Hepatocyte (in vitro differentiated cells): Measurements from ENCODE around the gene PCBP3. TPM values are rescaled to one million over a fixed set of nuclear protein-coding genes. Genes with fewer than 3 reads are reported as not detected.
A peak's percentile ranks its signal among the peaks of the same experiment; 100 is the strongest.

ENCODE experiments used
- DNase-seq: peaks from one replicate; pipeline ENCODE4 v3.0.0-alpha.2; 2016; ENCODE audit warnings: low spot score
- H2AFZ ChIP-seq: fragments of 200-600 bp; sonication (generic); 2 replicates; pipeline ENCODE4 v1.6.0; 2016; ENCODE audit warnings: antibody characterized with exemption, mild to moderate bottlenecking
- H3K27ac ChIP-seq: fragments of 200-600 bp; sonication (generic); 2 replicates; pipeline ENCODE4 v1.5.1; 2016; ENCODE audit warnings: mild to moderate bottlenecking
- H3K27me3 ChIP-seq: fragments of 200-600 bp; sonication (generic); 2 replicates; pipeline ENCODE4 v1.6.1; 2016
- H3K36me3 ChIP-seq: fragments of 200-600 bp; sonication (generic); replicated peaks from 2 replicates; pipeline ENCODE4 v1.5.1; 2016; ENCODE audit warnings: low read depth; ENCODE audit not compliant: insufficient read depth
- H3K4me1 ChIP-seq: fragments of 200-600 bp; sonication (generic); 2 replicates; pipeline ENCODE4 v1.5.1; 2016; ENCODE audit warnings: mild to moderate bottlenecking, moderate library complexity; ENCODE audit not compliant: insufficient read depth
- H3K4me2 ChIP-seq: fragments of 200-600 bp; sonication (generic); 2 replicates; pipeline ENCODE4 v1.6.0; 2016
- H3K4me3 ChIP-seq: fragments of 200-600 bp; sonication (generic); 2 replicates; pipeline ENCODE4 v1.5.1; 2016; ENCODE audit warnings: mild to moderate bottlenecking
- H3K79me2 ChIP-seq: fragments of 200-600 bp; sonication (generic); 2 replicates; pipeline ENCODE4 v1.6.0; 2017; ENCODE audit warnings: mild to moderate bottlenecking
- H3K9me2 ChIP-seq: fragments of 200-600 bp; sonication (generic); replicated peaks from 2 replicates; pipeline ENCODE4 v1.6.0; 2017; ENCODE audit warnings: mild to moderate bottlenecking; ENCODE audit not compliant: insufficient read depth
- H3K9me3 ChIP-seq: fragments of 200-600 bp; sonication (generic); 2 replicates; pipeline ENCODE4 v1.5.1; 2016; ENCODE audit warnings: low read depth, mild to moderate bottlenecking
- H4K20me1 ChIP-seq: fragments of 200-600 bp; sonication (generic); 2 replicates; pipeline ENCODE4 v1.6.0; 2016; ENCODE audit warnings: mild to moderate bottlenecking; ENCODE audit not compliant: insufficient read depth, poor library complexity, severe bottlenecking
- CTCF ChIP-seq: fragments of 200-600 bp; sonication (generic); IDR thresholded peaks from 2 replicates; pipeline ENCODE4 v1.5.1; 2016; ENCODE audit warnings: antibody characterized with exemption, mild to moderate bottlenecking; ENCODE audit not compliant: poor library complexity
- EZH2 ChIP-seq: fragments of 200-600 bp; sonication (generic); IDR thresholded peaks from 2 replicates; pipeline ENCODE4 v1.6.1; 2016; ENCODE audit warnings: antibody characterized with exemption, mild to moderate bottlenecking, borderline replicate concordance
- EZH2phosphoT487 ChIP-seq: fragments of 200-600 bp; sonication (generic); IDR thresholded peaks from one replicate; pipeline ENCODE4 v1.6.1; 2018; ENCODE audit warnings: antibody characterized with exemption, mild to moderate bottlenecking, low read depth, moderate library complexity; ENCODE audit not compliant: unreplicated experiment, severe bottlenecking
- WGBS: methylation state at CpG from one replicate; pipeline ENCODE4 v1.1.6; 2016; ENCODE audit warnings: low lambda C conversion rate; ENCODE audit errors: missing lambda C conversion rate; 5-methylcytosine and 5-hydroxymethylcytosine counted together
- polyA plus RNA-seq: library from polyadenylated mRNA; unstranded; fragments of >200 nt; fragmentation: Nextera tagmentation; extraction: Ambion mirVana; gene quantifications from 2 replicates; pipeline ENCODE4 v1.2.1, GENCODE V29; 2016
- total RNA-seq: library from RNA; depleted of rRNA; stranded (reverse); fragments of >200 nt; gene quantifications from 2 replicates; pipeline ENCODE4 v1.2.3, GENCODE V29; 2014

PCBP3 gene
- total and polyA plus RNA-seq, 2 experiments from 2014 or later: 3.1 to 8.8 TPM

- Histone ChIP-seq H3K4me2 (no peak overlapping the region), H3K79me2 (no peaks in the 10 kb centered on the region), H3K9me3 (no peaks in the 10 kb centered on the region), H4K20me1 (no peaks in the 10 kb centered on the region), H2AFZ (no peak overlapping the region), H3K27ac (no peak overlapping the region), H3K36me3 (no peaks in the 10 kb centered on the region), H3K27me3 (peaks cover 11% of the 10 kb centered on the region), H3K9me2 (no peaks in the 10 kb centered on the region), H3K4me1 (peaks cover 2% of the 10 kb centered on the region), H3K4me3 (no peak overlapping the region)
- no peak for DNase-seq
- TF ChIP-seq EZH2phosphoT487: no peak
- TF ChIP-seq CTCF: no peak
- no peak for TF ChIP-seq EZH2
- WGBS: 81% methylated on average over 11 of the region's 11 CpGs
These were observed 4.1 kb upstream of the PCBP3 start for GRCh38 chr21:45639206-45640000.

- no peak overlapping the region for H3K4me3 ChIP-seq
- no peaks in the 10 kb centered on the region for H3K79me2 ChIP-seq
- H3K4me2 ChIP-seq: no peak overlapping the region
- no peaks in the 10 kb centered on the region for H4K20me1 ChIP-seq
- no peak for DNase-seq
- H3K9me2 ChIP-seq: no peaks in the 10 kb centered on the region
- H3K4me1 ChIP-seq: peaks cover 4% of the 10 kb centered on the region
- H2AFZ ChIP-seq: no peak overlapping the region
- H3K9me3 ChIP-seq: no peaks in the 10 kb centered on the region
- H3K27me3 ChIP-seq: peaks cover 20% of the 10 kb centered on the region
- 70% methylated on average over 6 of the region's 6 CpGs for WGBS
- TF ChIP-seq CTCF (no peak), EZH2phosphoT487 (no peak), EZH2 (no peak)
- H3K36me3 ChIP-seq: no peaks in the 10 kb centered on the region
- H3K27ac ChIP-seq: peak overlapping the region; percentile 20
These were observed 3.3 kb upstream of the PCBP3 start for GRCh38 chr21:45640001-45640887.

GRCh38 chr21:45640888-45641479 lies 2.5 kb upstream of the PCBP3 start:
- no peaks in the 10 kb centered on the region for H3K9me2 ChIP-seq
- peak overlapping the region; percentile 48 for H3K27ac ChIP-seq
- no peak overlapping the region for H3K4me3 ChIP-seq
- no peaks in the 10 kb centered on the region for H3K36me3 ChIP-seq
- peak; percentile 75 for DNase-seq
- TF ChIP-seq CTCF: peak; percentile 9
- no peak for TF ChIP-seq EZH2phosphoT487
- TF ChIP-seq EZH2: no peak
- H2AFZ ChIP-seq: no peak overlapping the region
- peaks cover 4% of the 10 kb centered on the region for H3K4me1 ChIP-seq
- H4K20me1 ChIP-seq: no peaks in the 10 kb centered on the region
- no peaks in the 10 kb centered on the region for H3K9me3 ChIP-seq
- peaks cover 25% of the 10 kb centered on the region for H3K27me3 ChIP-seq
- H3K79me2 ChIP-seq: peaks cover 3% of the 10 kb centered on the region
- 46% methylated on average over 23 of the region's 23 CpGs for WGBS
- H3K4me2 ChIP-seq: no peak overlapping the region
